Mucosa of gallbladder (tissue), 1 donor: ENCODE measurements around the gene TOP2B. TPM values are rescaled to one million over a fixed set of nuclear protein-coding genes. Genes with fewer than 3 reads are reported as not detected.

Experiments used
- DNase-seq: peaks from one replicate; pipeline ENCODE4 v3.0.0-alpha.2; 2020; ENCODE audit warnings: low spot score
- total RNA-seq: library from RNA; stranded (reverse); gene quantifications from one replicate; pipeline ENCODE4 v1.2.1, GENCODE V29; 2021
- donor health status: DM: no; HTN: no; CAD: no.

The TOP2B gene
- total RNA-seq, 1 donor from 2014 or later, result 91.7 TPM

GRCh38 chr3:25673738-25674298 is 9.1 kb upstream of the TOP2B start:
- no peak for DNase-seq

GRCh38 chr3:25665315-25666280 is 891 bp upstream of the TOP2B start:
- no peak for DNase-seq

DNA sequence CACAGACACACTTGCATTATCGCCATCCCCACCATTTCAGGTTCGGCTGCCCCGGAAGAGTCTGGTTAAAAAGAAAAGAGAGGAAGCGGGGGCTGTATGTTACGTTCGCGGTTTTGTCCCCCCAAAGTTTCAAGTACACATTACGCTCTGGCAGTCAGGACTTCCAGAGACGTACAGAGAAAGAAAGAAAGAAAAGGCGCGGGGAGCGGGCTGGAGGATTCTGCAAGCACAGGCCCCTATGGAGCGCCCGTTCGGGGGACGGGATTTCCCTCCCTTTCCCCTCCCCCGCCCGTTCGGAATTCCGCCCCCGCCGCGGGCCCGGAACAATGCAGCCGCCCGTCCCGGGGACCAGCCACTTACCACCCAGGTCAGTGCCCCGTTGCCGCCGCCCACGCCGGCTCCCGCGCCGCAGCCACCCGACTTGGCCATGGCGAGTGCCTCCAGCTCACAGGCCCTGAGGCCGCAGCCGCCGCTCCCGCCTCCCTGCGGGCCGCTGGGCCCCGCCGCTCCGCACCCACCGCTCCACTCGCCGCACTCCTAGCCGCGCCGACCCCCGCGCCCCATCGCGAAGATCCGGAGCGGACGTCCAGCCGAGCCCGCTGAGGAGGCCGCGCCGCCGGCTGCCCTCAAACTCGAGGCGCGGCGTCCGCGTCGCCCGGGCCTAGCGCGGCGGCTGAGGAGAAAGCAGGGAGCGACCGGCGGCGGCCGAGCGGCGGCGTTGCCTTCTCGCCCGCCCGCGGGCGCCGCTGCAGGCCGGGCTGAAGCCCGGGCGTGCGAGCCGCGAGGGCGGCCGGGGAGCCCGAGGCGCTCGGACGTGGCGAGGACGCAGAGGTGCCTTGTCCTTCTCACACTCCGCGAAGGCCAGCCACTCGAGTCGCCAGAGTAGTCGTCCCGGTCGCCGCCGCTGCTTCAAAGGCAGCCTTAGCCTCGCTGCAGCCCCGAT is 567 bp downstream of the TOP2B start:
- peak; percentile 58 for DNase-seq

- peak; percentile 55 for DNase-seq
Measured at GRCh38 chr3:25663347-25663868, 1.3 kb downstream of the TOP2B start.

GRCh38 chr3:25662736-25663320 is 1.9 kb downstream of the TOP2B start:
- DNase-seq, result no peak

GRCh38 chr3:25661694-25662437 is 2.8 kb downstream of the TOP2B start:
- no peak for DNase-seq

DNA sequence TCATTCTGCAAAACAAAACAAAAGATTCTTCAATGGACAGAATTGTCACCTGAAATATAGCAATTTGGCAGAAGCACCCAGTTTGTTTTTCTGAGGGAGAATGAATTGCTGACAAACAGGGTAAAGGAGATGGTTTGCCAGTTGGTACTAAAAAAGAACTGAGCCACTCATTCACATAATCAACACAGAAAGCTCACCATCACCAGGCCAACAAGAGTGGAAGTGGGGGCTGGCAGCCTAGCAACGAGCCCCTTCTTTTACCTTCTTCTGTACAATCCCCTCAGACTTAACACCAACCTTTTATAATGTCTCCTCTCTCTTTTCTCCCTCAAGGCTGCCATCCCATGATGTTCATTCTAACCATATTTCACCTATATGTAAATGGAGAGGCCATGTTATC is 5.9 kb downstream of the TOP2B start:
- no peak for DNase-seq

DNA sequence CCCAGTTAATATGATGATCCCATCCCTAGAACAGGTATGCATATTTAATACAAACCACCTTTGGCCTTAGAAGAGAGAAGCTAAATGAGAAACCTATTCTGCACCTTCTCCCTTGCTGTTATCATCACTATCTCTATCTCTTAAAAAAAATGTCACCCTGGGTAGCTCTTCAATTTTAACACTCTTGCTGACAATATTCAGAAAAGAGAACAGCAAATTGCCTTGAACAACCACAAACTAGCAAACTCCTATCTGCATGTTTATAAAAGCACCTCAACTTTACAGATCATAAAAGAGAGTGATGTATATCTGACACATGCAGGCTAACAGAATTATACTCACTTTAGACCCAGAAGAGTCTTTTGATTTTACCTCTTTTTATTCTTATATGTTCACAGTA is 7.4 kb downstream of the TOP2B start:
- DNase-seq, result no peak

GRCh38 chr3:25655659-25656058 is 9.0 kb downstream of the TOP2B start:
- DNase-seq, result no peak

DNA sequence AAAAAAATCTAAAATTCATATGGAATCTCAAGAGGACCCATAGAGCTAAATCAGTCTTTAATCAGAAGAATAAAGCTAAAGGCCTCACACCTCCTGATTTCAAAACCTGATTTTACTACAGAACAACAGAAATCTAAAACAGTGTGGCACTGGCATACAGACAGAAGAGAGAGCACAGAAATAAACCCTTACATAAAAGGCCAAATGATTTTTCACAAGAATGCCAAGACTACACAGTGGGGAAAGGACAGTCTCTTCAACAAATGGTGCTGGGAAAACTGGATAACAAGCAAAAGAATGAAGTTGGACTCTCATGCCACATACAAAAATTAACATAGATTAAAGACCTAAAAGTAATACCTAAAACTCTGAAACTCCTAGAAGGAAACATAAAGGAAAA is 10.1 kb downstream of the TOP2B start:
- DNase-seq, result no peak

GRCh38 chr3:25653322-25653721 is 11.4 kb downstream of the TOP2B start:
- DNase-seq, result no peak

DNA sequence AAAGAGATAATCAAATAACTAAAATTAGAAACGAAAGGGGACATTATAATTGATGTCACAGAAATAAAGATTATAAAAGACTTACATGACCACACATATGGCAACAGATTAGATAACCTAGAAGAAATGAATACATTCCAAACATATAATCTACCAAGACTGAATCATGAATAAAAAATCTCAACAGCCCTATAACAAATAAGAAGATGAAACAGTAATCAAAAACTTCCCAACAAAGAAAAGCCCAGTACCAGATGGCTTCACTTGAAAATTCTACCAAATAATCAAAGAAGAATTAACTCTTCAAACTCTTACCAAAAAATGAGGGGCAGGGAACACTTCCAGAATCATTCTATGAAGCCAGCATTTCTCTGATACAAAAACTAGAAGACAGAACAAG is 11.8 kb downstream of the TOP2B start:
- DNase-seq, result no peak

DNA sequence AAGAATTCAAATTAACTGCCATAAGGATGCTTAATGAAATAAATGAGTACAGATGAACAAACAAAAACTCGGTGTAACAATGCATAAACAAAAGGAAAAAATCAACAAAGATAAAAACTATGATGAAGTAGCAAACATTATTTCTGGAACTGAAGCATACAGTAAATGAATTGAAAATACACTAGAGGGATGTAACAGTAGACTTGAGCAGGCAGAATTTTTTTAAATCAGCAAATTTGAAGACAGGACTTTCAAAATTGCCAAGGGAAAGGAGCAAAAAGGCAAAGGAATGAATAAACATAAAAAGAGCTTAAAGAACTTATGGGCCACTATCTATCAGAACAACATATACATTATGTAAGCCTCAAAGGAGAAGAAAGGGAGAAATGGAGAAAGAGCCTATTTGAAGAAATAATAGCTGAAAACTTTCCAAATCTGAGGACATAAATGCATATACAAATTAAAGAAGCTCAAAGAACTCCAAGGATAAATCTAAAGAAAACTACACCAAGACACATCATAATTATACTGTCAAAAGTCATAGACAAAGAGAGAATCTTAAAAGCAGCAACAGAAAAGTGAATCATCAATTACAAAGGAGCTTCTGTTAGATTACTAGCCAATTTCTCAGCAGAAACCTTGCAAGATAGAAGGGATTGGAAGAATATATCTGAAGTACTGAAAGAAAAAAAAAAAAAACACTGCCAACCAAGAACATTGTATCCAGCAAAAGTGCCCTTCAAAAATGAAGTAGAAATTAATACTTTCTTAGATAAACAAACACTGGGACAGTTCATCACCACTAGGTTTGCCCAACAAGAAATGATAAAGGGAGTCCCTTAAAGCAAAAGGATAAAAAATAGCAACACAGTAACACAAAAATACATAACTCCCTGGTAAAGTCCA is 15.5 kb downstream of the TOP2B start:
- DNase-seq, result no peak

DNA sequence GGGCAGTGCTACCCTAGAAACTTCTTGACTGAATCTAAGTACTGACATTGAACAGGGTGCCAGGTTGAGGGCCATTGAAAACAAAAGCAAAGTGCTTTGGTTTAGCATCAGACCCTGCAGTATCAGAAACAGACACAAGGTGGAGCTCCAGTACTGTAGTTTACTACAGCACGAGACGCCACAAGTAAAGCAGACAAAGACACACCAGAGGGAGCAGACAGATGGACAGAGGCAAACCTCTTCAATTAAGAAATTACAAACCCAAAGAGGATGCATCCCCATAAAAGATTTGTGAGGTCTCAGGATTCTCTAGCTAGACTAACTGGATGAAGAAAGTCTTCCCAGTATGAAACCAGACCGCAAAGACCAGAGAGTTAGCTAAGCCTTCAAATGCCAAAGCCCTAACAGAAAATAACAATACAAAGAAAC is 16.6 kb downstream of the TOP2B start:
- peak; percentile 80 for DNase-seq

DNA sequence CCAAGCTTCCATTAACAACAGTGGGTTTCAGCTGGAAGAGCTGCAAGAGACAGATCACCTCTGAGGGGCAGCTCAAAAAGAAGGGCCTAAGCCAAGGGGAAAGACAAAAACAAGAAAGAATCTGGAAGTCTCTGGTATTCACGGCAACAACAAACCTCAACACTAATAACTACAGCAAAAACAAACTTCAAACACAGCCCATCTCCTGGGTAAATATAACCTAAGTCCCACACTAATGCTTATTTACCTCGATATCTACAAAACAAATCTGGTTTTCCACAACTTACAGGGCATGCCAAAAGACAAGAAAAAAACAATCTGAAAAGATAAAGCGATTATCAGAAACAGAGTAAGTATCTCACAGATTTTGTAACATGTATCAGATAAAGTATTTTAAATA is 29.7 kb downstream of the TOP2B start:
- DNase-seq, result no peak

DNA sequence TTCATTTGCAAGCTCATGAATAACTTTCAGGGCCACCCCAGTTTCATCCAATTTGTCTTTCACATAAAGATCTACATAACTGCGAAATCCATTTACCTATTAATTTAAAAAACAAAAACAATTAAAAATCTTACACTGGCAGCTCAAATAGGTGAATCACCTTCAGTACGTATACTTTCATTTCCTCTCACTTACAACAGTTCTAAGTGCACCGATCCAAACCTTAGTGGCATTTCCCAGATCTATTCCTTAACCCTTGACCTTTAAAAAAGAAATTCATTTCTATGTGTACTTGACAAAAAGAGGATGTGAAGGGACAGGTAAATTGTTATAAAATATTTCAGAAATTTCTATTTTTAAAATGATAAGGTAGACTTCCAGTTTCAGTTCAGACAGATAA is 30.8 kb downstream of the TOP2B start:
- DNase-seq, result no peak

DNA sequence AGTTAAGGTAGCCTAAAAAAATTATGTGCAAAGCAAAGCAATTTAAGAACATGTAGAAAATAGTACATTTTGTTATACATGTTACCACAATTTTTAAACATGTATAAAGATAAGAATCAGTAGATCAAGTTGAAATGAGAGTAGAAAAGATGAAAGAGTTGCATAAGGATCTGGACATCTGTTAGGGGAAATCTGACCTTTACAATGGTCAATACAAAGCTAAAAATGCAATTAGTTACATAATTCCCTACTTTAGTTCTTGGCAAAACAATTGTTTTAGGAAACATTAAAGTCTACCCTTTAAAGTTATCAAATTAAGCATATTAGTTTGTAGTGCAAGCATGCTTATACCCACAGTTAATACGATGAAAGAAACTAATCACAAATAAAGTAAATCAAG is 32.7 kb downstream of the TOP2B start:
- DNase-seq, result no peak

DNA sequence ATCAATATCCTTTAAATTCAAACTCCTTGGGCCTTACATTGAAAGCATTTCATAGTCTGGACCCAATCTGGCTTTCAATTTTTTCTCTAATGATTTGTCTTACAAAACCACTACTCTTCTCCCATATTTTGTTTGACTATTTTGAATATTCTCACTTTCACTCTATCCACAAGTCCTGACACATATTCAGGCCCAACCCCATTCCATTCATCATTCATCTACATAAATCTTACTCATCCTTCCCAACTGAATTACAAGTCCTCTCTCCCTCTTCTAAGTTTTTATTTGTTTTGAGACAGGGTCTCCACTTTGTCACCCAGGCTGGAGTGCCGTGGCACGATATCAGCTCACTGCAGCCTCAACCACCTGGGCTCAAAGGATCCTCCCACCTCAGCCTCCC is 43.6 kb downstream of the TOP2B start:
- no peak for DNase-seq

DNA sequence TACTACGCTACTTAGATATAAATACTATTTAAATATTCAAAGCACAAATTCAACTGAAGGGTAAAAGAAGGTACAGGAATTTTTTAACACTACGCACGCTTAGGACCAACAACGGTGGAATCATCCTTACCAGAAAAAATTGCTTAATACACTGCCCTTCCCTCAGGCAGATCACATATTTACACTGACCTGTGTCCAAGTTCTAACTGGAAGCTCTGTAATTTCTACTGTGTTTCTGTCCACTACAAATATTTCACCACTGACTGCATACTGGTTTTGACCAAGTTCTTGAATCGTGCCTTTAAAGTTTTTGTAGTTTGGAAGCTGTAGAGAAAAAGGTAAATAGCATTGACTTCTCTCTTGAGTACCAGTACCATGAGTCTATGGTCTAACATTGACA is 44.2 kb downstream of the TOP2B start:
- no peak for DNase-seq

DNA sequence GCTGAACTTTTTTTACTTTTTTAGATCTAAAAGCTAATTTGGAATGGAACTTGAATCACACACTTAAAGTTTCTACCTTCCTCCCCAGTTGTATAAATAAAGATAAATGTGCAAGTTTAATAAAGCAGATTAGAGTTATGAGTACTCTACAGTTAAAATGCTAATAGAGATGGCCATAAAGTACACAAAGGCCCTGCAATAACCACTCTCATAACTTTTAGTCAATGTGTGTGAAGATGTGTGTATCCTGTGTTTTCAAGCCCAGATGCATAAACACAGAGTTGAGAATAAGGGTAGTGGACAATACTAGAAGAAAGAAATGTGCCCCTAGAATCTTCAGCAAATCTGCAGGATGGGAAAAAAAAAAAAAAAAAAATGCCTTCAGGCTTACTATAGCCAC is 45.3 kb downstream of the TOP2B start:
- DNase-seq, result no peak
